ENCODE measurements around the gene OR4D2.

DNA sequence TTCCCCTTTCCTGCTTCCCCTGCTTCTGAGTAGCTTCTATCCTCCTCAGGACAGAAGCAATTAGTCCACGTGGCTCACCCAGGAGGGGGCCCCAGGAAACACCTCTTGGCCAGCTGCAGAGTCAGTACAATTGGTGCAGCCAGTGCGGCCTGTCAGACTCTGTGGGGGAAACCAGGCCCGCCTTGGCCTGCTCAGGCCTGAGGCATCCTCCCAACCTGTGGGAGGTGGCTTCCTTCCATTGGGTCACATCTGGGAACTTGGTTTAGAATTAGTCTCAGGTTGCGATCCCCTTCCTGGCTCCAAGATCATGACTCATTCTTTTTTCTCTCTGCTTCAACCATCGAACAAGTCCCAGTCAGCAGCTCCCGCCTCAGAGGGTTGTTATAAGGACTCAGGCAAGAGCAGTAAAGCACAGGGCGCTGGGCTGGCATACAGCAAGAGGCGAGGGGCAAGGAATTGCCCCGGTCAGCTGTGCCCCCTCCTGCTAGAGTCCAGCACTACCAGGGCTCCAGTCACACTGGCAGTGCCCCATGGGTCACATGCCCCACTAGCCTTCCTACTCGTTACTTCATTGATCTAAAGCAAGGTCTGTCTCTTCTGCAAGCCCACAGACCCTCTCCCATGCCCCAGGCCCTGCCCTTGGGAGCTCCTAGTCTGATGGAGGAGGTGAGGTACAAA lies 17.7 kb downstream of the OR4D2 start:
- TF ChIP-seq BHLHE40 (IDR thresholded peaks at IDR 0.05; ENCODE audit: low read depth, low read length) (no peak), POLR2A (IDR thresholded peaks at IDR 0.05; ENCODE audit: low read depth, low read length) (no peak)

Measured in IMR-90 (cell line).